GM18505 (cell line): ENCODE results near the gene CREG2.

Experiments used
- ATAC-seq: cut with Tn5 transposase; IDR thresholded peaks from one replicate; pipeline ENCODE4 v1.9.1; 2021; ENCODE audit not compliant: unreplicated experiment
- POLR2A ChIP-seq: IDR thresholded peaks from 4 replicates; pipeline ENCODE4 v1.6.1; 2011; ENCODE audit warnings: borderline replicate concordance; ENCODE audit not compliant: insufficient read depth, insufficient read length; ENCODE audit errors: extremely low read depth

Gene CREG2

DNA sequence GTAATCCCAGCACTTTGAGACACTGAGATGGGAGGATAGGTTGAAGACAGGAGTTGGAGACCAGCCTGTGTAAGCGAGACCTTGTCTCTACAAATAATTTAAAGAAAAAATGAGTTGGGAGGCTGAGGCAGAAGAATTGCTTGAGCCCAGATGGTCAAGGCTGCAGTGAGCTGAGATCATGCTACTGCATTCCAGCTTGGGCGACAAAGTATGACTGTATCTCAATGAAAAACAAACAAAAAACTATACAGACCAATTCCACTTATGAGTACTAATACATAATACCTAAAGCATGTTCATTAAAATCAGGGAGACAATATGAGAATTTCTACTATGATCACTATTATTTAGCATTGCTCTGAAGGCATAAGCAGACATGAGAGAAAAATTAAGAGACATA lies 91.4 kb downstream of the CREG2 start:
- no peak for TF ChIP-seq POLR2A
- ATAC-seq, result no peak
